ENCODE results near the gene PPP2R5A.

DNA sequence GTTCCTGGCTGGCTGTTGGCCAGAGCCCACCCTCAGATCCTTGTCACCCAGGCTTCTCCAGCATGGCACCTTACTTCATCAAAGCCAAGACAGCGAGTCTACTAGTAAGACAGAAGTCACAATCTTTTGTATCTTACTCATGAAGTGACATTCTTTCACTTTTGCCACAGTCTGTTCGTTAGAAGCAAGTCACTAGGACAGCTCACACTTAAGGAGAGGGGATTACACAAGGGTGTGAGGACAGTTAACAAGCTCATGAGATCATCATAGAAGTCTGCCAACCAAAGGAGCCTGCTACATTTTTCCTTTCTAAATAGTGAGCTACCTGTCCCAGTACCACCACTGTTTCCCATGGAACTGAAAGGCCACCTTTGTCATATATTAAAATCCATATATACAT, 68.0 kb downstream of the PPP2R5A start:
- TF ChIP-seq, protein P1, sequence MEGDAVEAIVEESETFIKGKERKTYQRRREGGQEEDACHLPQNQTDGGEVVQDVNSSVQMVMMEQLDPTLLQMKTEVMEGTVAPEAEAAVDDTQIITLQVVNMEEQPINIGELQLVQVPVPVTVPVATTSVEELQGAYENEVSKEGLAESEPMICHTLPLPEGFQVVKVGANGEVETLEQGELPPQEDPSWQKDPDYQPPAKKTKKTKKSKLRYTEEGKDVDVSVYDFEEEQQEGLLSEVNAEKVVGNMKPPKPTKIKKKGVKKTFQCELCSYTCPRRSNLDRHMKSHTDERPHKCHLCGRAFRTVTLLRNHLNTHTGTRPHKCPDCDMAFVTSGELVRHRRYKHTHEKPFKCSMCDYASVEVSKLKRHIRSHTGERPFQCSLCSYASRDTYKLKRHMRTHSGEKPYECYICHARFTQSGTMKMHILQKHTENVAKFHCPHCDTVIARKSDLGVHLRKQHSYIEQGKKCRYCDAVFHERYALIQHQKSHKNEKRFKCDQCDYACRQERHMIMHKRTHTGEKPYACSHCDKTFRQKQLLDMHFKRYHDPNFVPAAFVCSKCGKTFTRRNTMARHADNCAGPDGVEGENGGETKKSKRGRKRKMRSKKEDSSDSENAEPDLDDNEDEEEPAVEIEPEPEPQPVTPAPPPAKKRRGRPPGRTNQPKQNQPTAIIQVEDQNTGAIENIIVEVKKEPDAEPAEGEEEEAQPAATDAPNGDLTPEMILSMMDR (IDR thresholded peaks at IDR 0.05), result no peak
- TF ChIP-seq POLR2A (IDR thresholded peaks at IDR 0.05) (no peak), EP300 (IDR thresholded peaks at IDR 0.05) (no peak)
